MCF 10A (cell line): Measurements from ENCODE around the gene PLCB1. TPM values are rescaled to one million over a fixed set of nuclear protein-coding genes. Genes with fewer than 3 reads are reported as not detected.
A peak's percentile ranks its signal among the peaks of the same experiment; 100 is the strongest.

Experiments
- BruUV-seq: library from RNA; stranded (reverse); fragments of 400-500 nt; replicated peaks from 2 replicates; lab custom pipeline; 2021; lab: Mats Ljungman, UMichigan
- CTCF ChIA-PET: fragments of 300-600 bp; sonication (Branson Sonifier 250); formaldehyde crosslinking; extraction: SDS; loops from one replicate; lab custom pipeline; 2021; ENCODE audit warnings: antibody characterized with exemption, inconsistent platforms; lab: Yijun Ruan, JAX
- POLR2A ChIA-PET: fragments of 300-600, 350-650 bp; sonication (Branson Sonifier 250); formaldehyde crosslinking; extraction: SDS; loops from one replicate; lab custom pipeline; 2020; ENCODE audit warnings: antibody characterized with exemption, inconsistent platforms; lab: Yijun Ruan, JAX
- DNase-seq: peaks from one replicate; pipeline ENCODE4 v3.0.0-alpha.2; 2018; ENCODE audit not compliant: unreplicated experiment
- H3K27ac Mint-ChIP-seq: one replicate; pipeline ENCODE4 v1.8.0; 2022; ENCODE audit warnings: mild to moderate bottlenecking, low read depth, mixed read lengths; ENCODE audit not compliant: unreplicated experiment
- H3K27me3 Mint-ChIP-seq: one replicate; pipeline ENCODE4 v1.8.0; 2022; ENCODE audit warnings: mixed read lengths; ENCODE audit not compliant: insufficient read depth, unreplicated experiment
- H3K36me3 Mint-ChIP-seq: one replicate; pipeline ENCODE4 v1.8.0; 2022; ENCODE audit warnings: mild to moderate bottlenecking, moderate library complexity, mixed read lengths; ENCODE audit not compliant: insufficient read depth, unreplicated experiment
- H3K4me1 Mint-ChIP-seq: one replicate; pipeline ENCODE4 v1.8.0; 2022; ENCODE audit warnings: mixed read lengths; ENCODE audit not compliant: insufficient read depth, unreplicated experiment
- H3K4me3 Mint-ChIP-seq: one replicate; pipeline ENCODE4 v1.8.0; 2022; ENCODE audit warnings: mild to moderate bottlenecking, moderate library complexity, mixed read lengths; ENCODE audit not compliant: unreplicated experiment
- H3K9me3 Mint-ChIP-seq: one replicate; pipeline ENCODE4 v1.8.0; 2022; ENCODE audit warnings: mixed read lengths; ENCODE audit not compliant: unreplicated experiment
- intact Hi-C: fragments of 100-400 bp; cut with micrococcal nuclease; formaldehyde crosslinking; loops from 2 replicates; pipeline ENCODE4 v1.14.1; 2022
- total RNA-seq: library from RNA; stranded (reverse); gene quantifications from 2 replicates; pipeline ENCODE4 v1.2.3, GENCODE V29; 2022
- TF ChIP-seq, protein P1 (sequence below): fragments of 200-600 bp; IDR thresholded peaks from one replicate; pipeline ENCODE4 v1.8.0; 2022; ENCODE audit warnings: antibody characterized with exemption, mild to moderate bottlenecking; ENCODE audit not compliant: unreplicated experiment

The PLCB1 gene
- total RNA-seq, 1 experiment from 2014 or later = 5.9 TPM

DNA sequence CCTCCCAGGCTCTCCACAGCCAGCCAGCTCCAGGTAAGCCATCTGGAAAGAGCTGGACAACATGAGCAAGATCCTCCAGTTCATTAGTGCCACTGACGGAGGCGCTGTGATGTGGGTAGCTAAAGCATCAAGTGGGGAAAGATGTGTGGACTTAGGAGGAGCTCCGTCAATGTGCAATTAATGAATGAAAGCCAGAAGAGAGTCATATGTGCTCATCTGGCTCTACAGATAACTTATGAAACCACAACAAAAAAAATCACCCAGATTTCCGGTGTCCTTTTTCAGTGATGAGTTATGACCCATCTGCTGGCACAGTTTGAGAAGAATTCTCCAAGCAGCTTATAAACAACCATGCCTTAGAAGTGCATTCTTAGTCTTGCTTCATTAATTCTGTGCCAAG lies 625.1 kb downstream of the PLCB1 start:
- CTCF ChIA-PET = interaction anchor here (0.6 to 5.5 kb wide), 19 partner anchors 8 to 981 kb away, joined by 3 to 47 read pairs (median 4); no protein-coding TSS in a partner anchor
- peak; percentile 76 for DNase-seq

DNA sequence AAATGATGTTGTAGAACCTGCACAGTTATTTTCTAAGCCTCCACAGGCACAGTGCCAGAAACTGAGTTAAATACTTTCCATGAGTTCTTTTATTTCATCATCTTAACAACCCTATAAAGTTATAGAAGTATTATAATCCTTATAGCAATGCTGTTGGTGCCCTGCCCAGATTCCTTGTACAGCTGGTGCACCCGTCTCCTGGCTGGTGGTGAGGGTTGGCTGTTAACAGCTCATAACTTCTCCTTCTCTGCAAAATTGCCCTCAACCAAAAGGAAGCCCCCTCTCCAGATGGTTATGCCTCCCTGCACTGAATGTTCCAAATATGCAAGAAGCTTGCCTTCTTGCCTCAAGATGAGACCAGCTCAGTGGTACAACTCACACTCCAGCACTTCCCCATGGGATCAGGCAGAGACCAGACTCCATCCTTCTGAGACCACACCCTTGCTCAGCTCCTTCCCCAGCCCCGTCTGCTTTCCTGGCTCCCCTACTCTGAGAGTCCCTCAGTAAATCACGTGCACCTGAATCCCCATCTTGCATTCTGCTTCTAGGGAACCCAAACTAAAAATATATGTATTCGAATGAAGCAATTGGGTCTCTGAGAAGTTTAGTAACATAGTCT lies 632.4 kb downstream of the PLCB1 start:
- TF ChIP-seq, protein P1, sequence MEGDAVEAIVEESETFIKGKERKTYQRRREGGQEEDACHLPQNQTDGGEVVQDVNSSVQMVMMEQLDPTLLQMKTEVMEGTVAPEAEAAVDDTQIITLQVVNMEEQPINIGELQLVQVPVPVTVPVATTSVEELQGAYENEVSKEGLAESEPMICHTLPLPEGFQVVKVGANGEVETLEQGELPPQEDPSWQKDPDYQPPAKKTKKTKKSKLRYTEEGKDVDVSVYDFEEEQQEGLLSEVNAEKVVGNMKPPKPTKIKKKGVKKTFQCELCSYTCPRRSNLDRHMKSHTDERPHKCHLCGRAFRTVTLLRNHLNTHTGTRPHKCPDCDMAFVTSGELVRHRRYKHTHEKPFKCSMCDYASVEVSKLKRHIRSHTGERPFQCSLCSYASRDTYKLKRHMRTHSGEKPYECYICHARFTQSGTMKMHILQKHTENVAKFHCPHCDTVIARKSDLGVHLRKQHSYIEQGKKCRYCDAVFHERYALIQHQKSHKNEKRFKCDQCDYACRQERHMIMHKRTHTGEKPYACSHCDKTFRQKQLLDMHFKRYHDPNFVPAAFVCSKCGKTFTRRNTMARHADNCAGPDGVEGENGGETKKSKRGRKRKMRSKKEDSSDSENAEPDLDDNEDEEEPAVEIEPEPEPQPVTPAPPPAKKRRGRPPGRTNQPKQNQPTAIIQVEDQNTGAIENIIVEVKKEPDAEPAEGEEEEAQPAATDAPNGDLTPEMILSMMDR = no peak
- ChIA-PET POLR2A (no interaction called here), CTCF (interaction anchor here (0.6 to 2.6 kb wide), 9 partner anchors 8 to 845 kb away, joined by 3 to 10 read pairs (median 4); no protein-coding TSS in a partner anchor)
- H3K27me3 Mint-ChIP-seq = no peaks in the 10 kb centered on the region
- intact Hi-C loops = no loop called here
- H3K4me1 Mint-ChIP-seq = peaks cover 7% of the 10 kb centered on the region
- H3K4me3 Mint-ChIP-seq = no peak overlapping the region
- no peak overlapping the region for H3K27ac Mint-ChIP-seq
- H3K36me3 Mint-ChIP-seq = no peaks in the 10 kb centered on the region
- H3K9me3 Mint-ChIP-seq = no peaks in the 10 kb centered on the region
- BruUV-seq = no TSS peak
- DNase-seq = peak; percentile 67

More for the DNA sequence above, 625.1 kb downstream of the PLCB1 start:
- intact Hi-C loops = no loop called here
- Mint-ChIP-seq H3K36me3 (no peaks in the 10 kb centered on the region), H3K4me1 (peaks cover 16% of the 10 kb centered on the region), H3K9me3 (no peaks in the 10 kb centered on the region), H3K4me3 (no peak overlapping the region), H3K27ac (peak overlapping the region; percentile 24), H3K27me3 (no peaks in the 10 kb centered on the region)
- TF ChIP-seq, protein P1 = no peak
- BruUV-seq = no TSS peak
- POLR2A ChIA-PET = no interaction called here

DNA sequence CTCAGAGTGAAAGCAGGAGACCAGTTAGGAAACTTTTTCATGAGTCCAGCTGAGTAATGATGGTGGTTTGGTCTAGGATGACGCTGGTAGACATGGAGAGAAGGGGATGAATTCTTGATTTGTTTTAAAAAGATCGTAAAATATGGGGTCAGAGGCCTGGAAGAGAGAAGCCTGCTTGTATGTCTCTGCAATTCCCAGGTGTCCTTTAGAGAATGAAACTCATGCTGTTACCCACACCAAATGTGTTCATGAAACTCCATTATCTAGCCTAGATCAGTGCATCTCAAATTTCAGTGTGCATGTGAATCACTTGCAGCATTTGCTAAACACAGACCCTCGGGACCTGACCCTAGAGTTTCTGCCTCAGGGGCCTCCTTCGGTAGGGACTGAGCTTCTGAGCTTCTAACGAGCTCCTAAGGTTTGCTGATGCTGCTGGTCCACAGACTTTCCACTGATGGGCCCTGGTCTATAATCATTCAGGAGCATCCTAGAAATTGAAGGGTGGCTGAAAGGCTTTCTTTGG lies 634.9 kb downstream of the PLCB1 start:
- DNase-seq = no peak
- ChIA-PET CTCF (interaction anchor here (0.6 to 1.2 kb wide), 4 partner anchors 25 to 626 kb away, joined by 3 to 4 read pairs (median 4); no protein-coding TSS in a partner anchor), POLR2A (interaction anchor here (0.5 kb wide), 1 partner anchor 104 kb away, joined by 5 read pairs; no protein-coding TSS in a partner anchor)

DNA sequence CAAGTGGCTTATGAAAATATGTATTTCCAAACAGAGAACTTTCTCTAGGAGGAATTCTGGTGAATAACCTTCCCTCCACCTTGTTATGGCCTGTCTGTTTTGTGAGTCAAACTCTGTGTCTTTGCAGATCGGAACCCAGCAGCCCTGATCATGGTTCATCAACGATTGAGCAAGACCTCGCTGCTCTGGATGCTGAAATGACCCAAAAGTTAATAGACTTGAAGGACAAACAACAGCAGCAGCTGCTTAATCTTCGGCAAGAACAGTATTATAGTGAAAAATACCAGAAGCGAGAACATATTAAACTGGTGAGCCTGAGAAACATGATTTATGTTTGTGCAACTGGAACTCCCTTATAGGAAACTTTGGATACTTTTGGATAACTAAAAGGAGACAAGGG lies 642.3 kb downstream of the PLCB1 start:
- CTCF ChIA-PET = interaction anchor here (0.7 to 6.1 kb wide), 7 partner anchors 10 to 619 kb away, joined by 3 to 36 read pairs (median 5); no protein-coding TSS in a partner anchor
- Mint-ChIP-seq H3K27me3 (no peaks in the 10 kb centered on the region), H3K9me3 (no peaks in the 10 kb centered on the region), H3K36me3 (peaks cover 5% of the 10 kb centered on the region), H3K27ac (no peak overlapping the region), H3K4me1 (no peaks in the 10 kb centered on the region), H3K4me3 (no peak overlapping the region)
- TF ChIP-seq, protein P1 = no peak
- POLR2A ChIA-PET = interaction anchor here (1.0 to 1.1 kb wide), 3 partner anchors 14 to 372 kb away, joined by 3 to 4 read pairs (median 3); no protein-coding TSS in a partner anchor
- intact Hi-C loops = no loop called here
- BruUV-seq = no TSS peak
- no peak for DNase-seq

More for the DNA sequence above, 634.9 kb downstream of the PLCB1 start:
- Mint-ChIP-seq H3K36me3 (no peaks in the 10 kb centered on the region), H3K27me3 (no peaks in the 10 kb centered on the region), H3K9me3 (no peaks in the 10 kb centered on the region), H3K4me1 (peaks cover 7% of the 10 kb centered on the region), H3K4me3 (no peak overlapping the region), H3K27ac (no peak overlapping the region)
- intact Hi-C loops = no loop called here
- no TSS peak for BruUV-seq
- TF ChIP-seq, protein P1 = no peak
